HTR-8/SVneo (cell line): ENCODE measurements around the gene CFAP54.

Experiments used
- DNase-seq: peaks from one replicate; pipeline ENCODE4 v3.0.0; 2011; ENCODE audit warnings: low spot score, mixed read lengths; ENCODE audit not compliant: insufficient read length
- FAIRE-seq: peaks from 2 replicates; lab custom pipeline; 2011; peaks lifted over from hg19 to GRCh38; lab: Jason Lieb, UNC

The CFAP54 gene

DNA sequence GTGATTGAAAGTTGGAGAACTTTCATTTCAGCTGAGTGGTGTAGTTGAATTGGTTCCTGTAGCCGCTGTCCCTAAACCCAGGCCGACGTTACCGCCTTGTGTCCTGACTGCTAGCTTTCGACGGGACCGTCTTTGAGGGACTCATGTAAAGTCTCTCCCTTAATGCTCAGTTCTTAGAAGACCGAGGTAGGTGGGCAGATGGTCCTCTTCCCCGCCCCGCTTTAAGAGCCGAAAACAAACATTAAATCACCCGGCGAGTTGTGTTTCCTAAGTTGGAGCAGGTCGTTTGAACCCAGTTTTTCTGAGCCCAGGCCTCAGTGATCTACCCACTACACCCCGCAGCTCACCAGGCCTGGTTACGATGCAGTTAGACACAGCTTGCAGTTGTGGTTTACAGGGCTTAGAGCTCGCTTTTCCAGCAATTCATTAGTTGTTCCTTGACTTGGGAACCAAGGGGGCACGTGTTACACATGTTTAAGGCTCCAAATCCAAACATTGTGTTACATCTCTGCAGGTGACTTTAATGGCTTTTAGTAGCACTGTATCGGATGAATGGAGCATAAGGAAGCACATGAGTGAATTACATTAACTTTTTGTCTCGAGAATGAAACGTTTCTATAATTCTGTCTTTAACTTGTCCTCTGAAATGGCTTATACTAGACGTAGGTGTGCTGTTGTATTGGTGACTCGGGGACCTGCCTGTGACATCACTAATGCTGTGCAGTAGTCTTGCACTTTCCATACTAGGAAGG, 418.5 kb downstream of the CFAP54 start:
- DNase-seq (no peak), FAIRE-seq (no peak)

DNA sequence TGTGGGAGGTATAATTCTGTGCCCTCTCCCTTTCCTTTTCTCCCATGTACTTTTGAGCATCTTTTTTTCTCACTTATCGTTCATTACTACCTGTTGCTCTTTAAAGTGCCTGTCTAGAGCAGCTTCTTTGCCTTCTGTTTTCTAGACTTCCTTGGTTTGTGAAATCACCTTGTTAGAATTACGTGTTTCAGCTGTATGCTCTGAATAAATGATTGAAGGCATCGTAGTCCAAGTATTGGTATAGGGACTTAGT, 419.0 kb downstream of the CFAP54 start:
- no peak for DNase-seq
- FAIRE-seq = no peak

DNA sequence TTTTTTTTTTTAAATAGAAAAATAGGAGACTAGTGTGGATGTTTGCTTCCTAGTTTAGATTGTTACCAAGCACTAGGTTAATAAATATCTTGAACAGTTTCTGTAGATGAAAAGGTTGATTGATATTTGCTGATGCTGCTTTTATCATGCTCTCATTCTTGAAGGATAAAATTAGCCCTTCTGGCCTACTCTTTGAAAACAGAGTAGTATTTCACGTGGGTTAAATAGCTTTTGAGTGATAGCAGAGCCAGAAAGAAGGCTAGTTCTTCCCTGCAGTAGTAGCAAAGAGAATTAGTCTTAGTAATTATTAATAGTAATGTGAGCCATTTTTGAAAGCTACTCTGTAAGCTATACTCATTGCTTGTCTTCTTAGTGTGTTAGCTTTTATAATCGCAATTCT, 422.9 kb downstream of the CFAP54 start:
- no peak for FAIRE-seq
- DNase-seq = no peak

DNA sequence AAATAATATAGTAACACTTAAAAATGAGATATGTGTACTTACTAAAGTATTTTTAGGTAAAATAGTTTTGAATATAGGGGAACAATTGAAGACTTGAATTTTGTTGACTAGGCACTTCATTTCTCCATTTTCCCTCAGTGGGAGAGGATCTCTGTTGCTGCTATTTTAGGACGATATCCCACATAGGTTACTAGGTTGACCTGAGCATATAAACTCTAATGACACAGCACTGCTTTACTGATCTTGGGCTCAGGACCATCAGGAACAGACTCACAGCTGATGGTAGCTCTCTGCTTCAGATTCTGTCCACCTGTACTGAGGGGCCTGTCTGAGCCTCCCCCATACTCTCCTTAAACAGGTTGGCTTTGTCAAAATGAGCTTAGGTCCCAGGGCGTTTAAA, 423.6 kb downstream of the CFAP54 start:
- DNase-seq (no peak), FAIRE-seq (no peak)

DNA sequence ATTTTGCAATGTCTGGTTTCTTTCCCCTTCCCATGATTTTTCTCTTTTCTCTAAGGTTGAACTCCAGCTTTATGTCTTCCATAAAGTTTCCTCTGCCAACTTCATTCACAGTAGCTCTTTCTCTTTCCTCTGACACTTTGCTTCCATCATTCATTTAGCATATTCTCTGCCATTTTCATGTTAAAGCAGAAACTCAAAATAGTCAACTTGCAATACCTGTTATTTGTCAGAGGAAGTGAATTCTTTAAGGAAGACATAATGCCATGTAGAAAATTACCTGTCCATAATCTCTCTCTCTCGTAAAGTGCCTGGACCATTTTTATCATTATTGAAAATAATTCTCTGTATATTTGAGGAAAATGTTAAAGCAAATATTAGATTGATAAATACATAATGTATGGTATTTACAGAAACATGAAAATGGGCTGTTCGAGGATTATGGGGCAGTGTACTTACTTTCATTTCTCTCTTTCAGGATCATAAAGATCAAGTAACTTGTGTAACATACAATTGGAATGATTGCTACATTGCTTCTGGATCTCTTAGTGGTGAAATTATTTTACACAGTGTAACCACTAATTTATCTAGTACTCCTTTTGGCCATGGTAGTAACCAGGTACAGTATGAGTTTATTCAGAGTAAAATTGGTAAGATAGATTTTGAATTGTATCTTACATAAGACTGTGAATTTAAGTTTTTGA, 430.3 kb downstream of the CFAP54 start:
- DNase-seq (no peak), FAIRE-seq (no peak)
